Measurements from ENCODE around the gene KCNK7.

DNA sequence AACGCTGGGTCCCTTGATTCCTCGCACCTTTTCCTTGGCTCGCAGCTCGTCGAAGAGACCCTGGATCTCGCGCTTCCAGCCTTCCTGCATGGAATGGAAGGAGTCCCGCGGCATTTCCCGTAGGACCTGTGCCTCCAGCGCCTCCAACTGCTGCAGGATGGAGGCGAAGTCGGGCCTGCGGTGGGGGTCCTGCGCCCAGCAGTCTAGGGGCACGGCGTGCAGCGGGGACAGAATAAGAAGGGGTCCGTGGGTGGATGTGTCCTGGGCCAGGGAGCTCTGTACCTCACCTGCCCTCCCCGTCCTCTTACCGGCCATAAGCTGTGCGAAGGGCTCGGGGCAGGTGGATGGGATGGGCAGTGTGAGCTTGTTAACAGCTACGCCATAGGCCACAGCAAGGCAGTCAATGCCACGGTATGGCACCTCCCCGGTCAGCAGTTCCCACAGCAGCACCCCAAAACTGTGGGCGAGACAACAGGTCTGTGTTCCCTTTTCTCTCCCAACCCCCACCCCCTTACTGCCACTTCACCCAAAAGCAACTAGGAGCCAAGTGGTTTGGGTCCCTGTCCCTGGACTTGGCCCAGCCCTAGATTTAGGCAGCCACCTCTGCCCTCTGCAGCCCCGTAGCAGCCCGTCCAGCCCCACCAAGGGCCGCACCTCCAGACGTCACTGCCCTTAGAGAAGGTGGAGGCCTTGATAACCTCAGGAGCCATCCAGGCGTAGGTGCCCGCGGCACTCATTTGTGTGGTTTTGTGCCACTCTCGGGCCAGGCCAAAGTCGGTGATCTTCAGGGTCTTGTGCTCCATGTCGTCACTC lies 12.2 kb upstream of the KCNK7 start:
- TF ChIP-seq CTCF (IDR thresholded peaks at IDR 0.05) (no peak), POLR2A (IDR thresholded peaks at IDR 0.05) (no peak), EP300 (IDR thresholded peaks at IDR 0.05) (no peak), POLR2AphosphoS5 (IDR thresholded peaks at IDR 0.05) (no peak)
